HUES6 (cell line): ENCODE measurements around the gene ANKRD26.
"Not testable (repeated sequence)": the region's sequence is repeated elsewhere in the genome, so short reads cannot be mapped to it uniquely, and the experiment has no call there.

Experiments used
- H3K27ac ChIP-seq: 2 replicates; pipeline ENCODE4 v1.7.0; 2013; ENCODE audit warnings: low read depth, mild to moderate bottlenecking, low read length, inconsistent platforms
- H3K27me3 ChIP-seq: 2 replicates; pipeline ENCODE4 v1.6.1; 2013; ENCODE audit warnings: low read length; ENCODE audit not compliant: control insufficient read depth, insufficient read depth
- H3K36me3 ChIP-seq: 2 replicates; pipeline ENCODE4 v1.6.1; 2013; ENCODE audit warnings: low read length; ENCODE audit not compliant: control insufficient read depth, insufficient read depth
- H3K4me1 ChIP-seq: 2 replicates; pipeline ENCODE4 v1.6.1; 2013; ENCODE audit warnings: low read length; ENCODE audit not compliant: control insufficient read depth, insufficient read depth
- H3K4me3 ChIP-seq: 2 replicates; pipeline ENCODE4 v1.5.1; 2013; ENCODE audit warnings: low read depth, low read length
- H3K9ac ChIP-seq: one replicate; pipeline ENCODE4 v1.6.1; 2013; ENCODE audit warnings: mild to moderate bottlenecking, low read length
- H3K9me3 ChIP-seq: 2 replicates; pipeline ENCODE4 v1.6.1; 2013; ENCODE audit warnings: low read depth, low read length; ENCODE audit not compliant: control insufficient read depth, insufficient read depth

ANKRD26 gene

GRCh38 chr10:27088119-27089044 is 11.9 kb downstream of the ANKRD26 start:
- H3K27me3 ChIP-seq = no peaks in the 10 kb centered on the region
- no peak overlapping the region for H3K9ac ChIP-seq
- H3K9me3 ChIP-seq = no peaks in the 10 kb centered on the region
- H3K27ac ChIP-seq = no peak overlapping the region
- H3K36me3 ChIP-seq = peaks cover 59% of the 10 kb centered on the region
- no peak overlapping the region for H3K4me3 ChIP-seq
- H3K4me1 ChIP-seq = no peaks in the 10 kb centered on the region

- Histone ChIP-seq H3K27me3 (no peaks in the 10 kb centered on the region), H3K36me3 (peaks cover 36% of the 10 kb centered on the region), H3K4me3 (no peak overlapping the region), H3K27ac (no peak overlapping the region), H3K9ac (no peak overlapping the region), H3K4me1 (no peaks in the 10 kb centered on the region), H3K9me3 (no peaks in the 10 kb centered on the region)
Measured at GRCh38 chr10:27072436-27073114, 27.7 kb downstream of the ANKRD26 start.

DNA sequence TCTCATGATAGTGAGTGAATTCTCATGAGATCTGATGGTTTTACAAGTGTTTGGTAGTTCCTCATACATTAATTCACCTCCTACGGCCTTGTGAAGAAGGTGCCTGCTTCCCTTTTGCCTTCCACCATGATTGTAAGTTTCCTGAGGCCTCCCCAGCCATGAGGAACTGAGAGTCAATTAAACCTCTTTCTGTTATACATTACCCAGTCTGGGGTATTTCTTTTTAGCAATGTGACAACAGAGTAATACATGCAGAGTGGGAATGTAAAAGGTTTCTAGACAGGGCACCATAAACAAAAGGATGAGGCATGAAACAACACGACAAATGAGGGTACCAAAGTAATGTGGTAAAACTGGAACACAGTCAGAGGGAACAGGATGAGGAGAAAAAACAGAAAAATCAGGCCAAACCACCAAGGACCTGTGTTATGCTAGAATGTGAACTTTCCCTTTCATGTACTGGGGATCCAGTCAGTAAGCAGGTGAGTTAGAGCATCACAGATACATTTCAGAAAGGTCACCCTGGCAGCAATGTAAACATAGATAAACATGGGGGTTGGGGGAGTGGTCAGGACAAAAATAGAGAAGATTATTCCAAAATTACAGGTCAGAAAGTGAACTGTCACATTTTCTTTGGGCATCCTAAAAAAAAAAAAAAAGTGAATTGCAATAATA is 31.9 kb downstream of the ANKRD26 start:
- Histone ChIP-seq H3K4me1 (no peaks in the 10 kb centered on the region), H3K9me3 (no peaks in the 10 kb centered on the region), H3K27me3 (no peaks in the 10 kb centered on the region), H3K4me3 (no peak overlapping the region), H3K9ac (no peak overlapping the region), H3K36me3 (peaks cover 34% of the 10 kb centered on the region), H3K27ac (no peak overlapping the region)

DNA sequence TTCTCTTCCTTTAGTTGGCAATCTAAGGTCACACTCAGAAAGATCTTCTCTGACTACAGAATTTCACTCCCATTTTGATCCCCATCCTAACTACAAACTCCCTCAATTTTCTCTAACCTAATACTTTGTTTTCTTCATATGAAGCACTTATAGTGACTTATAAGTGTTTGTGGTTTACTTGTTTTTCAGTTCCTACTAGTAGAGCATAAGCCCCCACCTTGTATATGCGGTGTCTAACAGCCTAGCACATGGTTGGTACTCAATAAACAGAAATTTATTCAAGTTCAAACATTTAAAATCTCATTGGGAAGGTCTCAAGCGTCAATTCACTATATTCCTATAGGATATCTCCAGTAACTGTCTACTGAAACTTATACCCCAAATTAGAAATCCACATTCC is 35.2 kb downstream of the ANKRD26 start:
- H3K9ac ChIP-seq = no peak overlapping the region
- H3K36me3 ChIP-seq = peaks cover 48% of the 10 kb centered on the region
- no peak overlapping the region for H3K27ac ChIP-seq
- no peaks in the 10 kb centered on the region for H3K9me3 ChIP-seq
- H3K4me3 ChIP-seq = no peak overlapping the region
- no peaks in the 10 kb centered on the region for H3K4me1 ChIP-seq
- no peaks in the 10 kb centered on the region for H3K27me3 ChIP-seq

GRCh38 chr10:27052656-27053055 is 47.6 kb downstream of the ANKRD26 start:
- no peak overlapping the region for H3K27ac ChIP-seq
- no peak overlapping the region for H3K4me3 ChIP-seq
- H3K9me3 ChIP-seq = no peaks in the 10 kb centered on the region
- H3K4me1 ChIP-seq = no peaks in the 10 kb centered on the region
- H3K27me3 ChIP-seq = no peaks in the 10 kb centered on the region
- no peak overlapping the region for H3K9ac ChIP-seq
- peaks cover 26% of the 10 kb centered on the region for H3K36me3 ChIP-seq

- not testable (repeated sequence) for H3K9ac ChIP-seq, H3K4me3 ChIP-seq, H3K27ac ChIP-seq, H3K27me3 ChIP-seq, H3K9me3 ChIP-seq, H3K4me1 ChIP-seq
- H3K36me3 ChIP-seq = peaks cover 24% of the 10 kb centered on the region
Measured at GRCh38 chr10:27045247-27045646, 55.0 kb downstream of the ANKRD26 start.

GRCh38 chr10:27041196-27041595 is 59.1 kb downstream of the ANKRD26 start:
- Histone ChIP-seq H3K27ac (no peak overlapping the region), H3K4me3 (no peak overlapping the region), H3K27me3 (no peaks in the 10 kb centered on the region), H3K36me3 (peaks cover 38% of the 10 kb centered on the region), H3K9me3 (no peaks in the 10 kb centered on the region), H3K4me1 (no peaks in the 10 kb centered on the region), H3K9ac (no peak overlapping the region)

DNA sequence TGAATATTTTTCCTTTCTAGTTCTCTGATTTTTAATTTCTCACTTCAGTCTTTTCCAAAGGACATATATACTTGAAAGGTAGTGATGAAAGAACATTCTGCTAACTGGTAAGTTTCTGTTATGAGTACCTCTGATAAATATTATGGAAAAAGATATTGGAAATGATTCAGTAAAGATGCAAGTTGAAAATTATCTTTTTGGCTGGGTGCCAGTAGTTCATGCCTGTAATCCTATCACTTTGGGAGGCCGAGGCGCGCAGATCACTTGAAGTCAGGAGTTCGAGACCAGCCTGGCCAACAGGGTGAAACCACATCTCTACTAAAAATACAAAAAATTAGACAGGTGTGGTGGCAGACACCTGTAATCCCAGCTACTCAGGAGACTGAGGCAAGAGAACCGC is 62.1 kb downstream of the ANKRD26 start:
- Histone ChIP-seq H3K9ac (no peak overlapping the region), H3K9me3 (no peaks in the 10 kb centered on the region), H3K27me3 (no peaks in the 10 kb centered on the region), H3K4me3 (no peak overlapping the region), H3K36me3 (peaks cover 43% of the 10 kb centered on the region), H3K27ac (no peak overlapping the region), H3K4me1 (no peaks in the 10 kb centered on the region)

GRCh38 chr10:27035163-27035562 is 65.1 kb downstream of the ANKRD26 start:
- H3K36me3 ChIP-seq = peaks cover 35% of the 10 kb centered on the region

GRCh38 chr10:27030060-27030459 is 70.2 kb downstream of the ANKRD26 start:
- no peak overlapping the region for H3K27ac ChIP-seq
- no peak overlapping the region for H3K9ac ChIP-seq
- no peaks in the 10 kb centered on the region for H3K9me3 ChIP-seq
- no peak overlapping the region for H3K4me3 ChIP-seq
- H3K36me3 ChIP-seq = peaks cover 17% of the 10 kb centered on the region
- H3K4me1 ChIP-seq = no peaks in the 10 kb centered on the region
- H3K27me3 ChIP-seq = no peaks in the 10 kb centered on the region

More at GRCh38 chr10:27035163-27035562, 65.1 kb downstream of the ANKRD26 start:
- H3K27ac ChIP-seq = no peak overlapping the region
- no peak overlapping the region for H3K9ac ChIP-seq
- no peaks in the 10 kb centered on the region for H3K9me3 ChIP-seq
- H3K4me3 ChIP-seq = no peak overlapping the region
- no peaks in the 10 kb centered on the region for H3K27me3 ChIP-seq
- H3K4me1 ChIP-seq = no peaks in the 10 kb centered on the region

DNA sequence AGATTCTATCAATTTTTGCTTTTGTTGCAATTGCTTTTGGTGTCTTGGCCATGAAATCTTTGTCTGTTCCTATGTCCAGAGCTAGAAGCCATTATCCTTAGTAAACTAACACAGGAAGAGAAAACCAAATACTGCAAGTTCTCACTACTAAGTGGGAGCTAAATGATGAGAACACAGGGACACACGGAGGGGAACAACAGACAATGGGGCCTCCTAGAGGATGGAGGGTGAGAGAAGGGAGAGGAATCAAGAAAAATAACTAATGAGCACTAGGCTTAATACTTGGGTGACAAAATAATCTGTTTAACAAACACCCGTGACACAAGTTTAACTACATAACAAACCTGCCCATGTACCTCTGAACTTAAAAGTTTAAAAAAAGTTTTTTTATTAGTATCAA is 78.2 kb downstream of the ANKRD26 start:
- Histone ChIP-seq H3K4me3 (no peak overlapping the region), H3K9me3 (no peaks in the 10 kb centered on the region), H3K36me3 (peaks cover 10% of the 10 kb centered on the region), H3K9ac (no peak overlapping the region), H3K27me3 (no peaks in the 10 kb centered on the region), H3K27ac (no peak overlapping the region), H3K4me1 (peaks cover 13% of the 10 kb centered on the region)
